GM19043 (cell line): ENCODE results near the gene TLX1.

Experiments used
- ATAC-seq: cut with Tn5 transposase; IDR thresholded peaks from one replicate; pipeline ENCODE4 v1.9.1; 2021; ENCODE audit warnings: low read depth; ENCODE audit not compliant: unreplicated experiment

The TLX1 gene

GRCh38 chr10:101130984-101131961 is at the start of gene TLX1:
TLX1 (plus strand) TSS chr10:101131300; CDS start chr10:101131542, 242 bp downstream.
- no peak for ATAC-seq

GRCh38 chr10:101085846-101086245 is 45.3 kb upstream of the TLX1 start:
- no peak for ATAC-seq

- ATAC-seq: no peak
Observed at GRCh38 chr10:101087376-101087775, 43.7 kb upstream of the TLX1 start.

- ATAC-seq: no peak
Observed at GRCh38 chr10:101087965-101088364, 43.1 kb upstream of the TLX1 start.

GRCh38 chr10:101089520-101090299 is 41.4 kb upstream of the TLX1 start:
- ATAC-seq: no peak

GRCh38 chr10:101090597-101090996 is 40.5 kb upstream of the TLX1 start:
- no peak for ATAC-seq

- no peak for ATAC-seq
Observed at GRCh38 chr10:101091546-101092290, 39.4 kb upstream of the TLX1 start.

GRCh38 chr10:101092881-101093354 is 38.2 kb upstream of the TLX1 start:
- no peak for ATAC-seq

- ATAC-seq: no peak
Observed at GRCh38 chr10:101094121-101094879, 36.8 kb upstream of the TLX1 start.

- ATAC-seq: no peak
Observed at GRCh38 chr10:101095004-101095403, 36.1 kb upstream of the TLX1 start.

- peak; percentile 92 for ATAC-seq
Observed at GRCh38 chr10:101095550-101096213, 35.4 kb upstream of the TLX1 start.

GRCh38 chr10:101096378-101096777 is 34.7 kb upstream of the TLX1 start:
- no peak for ATAC-seq

GRCh38 chr10:101097881-101098280 is 33.2 kb upstream of the TLX1 start:
- no peak for ATAC-seq

GRCh38 chr10:101099901-101100300 is 31.2 kb upstream of the TLX1 start:
- no peak for ATAC-seq

GRCh38 chr10:101101372-101101881 is 29.7 kb upstream of the TLX1 start:
- no peak for ATAC-seq

GRCh38 chr10:101103430-101103829 is 27.7 kb upstream of the TLX1 start:
- no peak for ATAC-seq

- ATAC-seq: no peak
Observed at GRCh38 chr10:101106351-101106750, 24.7 kb upstream of the TLX1 start.

GRCh38 chr10:101107771-101108170 is 23.3 kb upstream of the TLX1 start:
- ATAC-seq: no peak

GRCh38 chr10:101110856-101111523 is 20.1 kb upstream of the TLX1 start:
- ATAC-seq: no peak
